Loucy (cell line): ENCODE results near the gene EN2.

ENCODE experiments used
- CTCF ChIP-seq: fragments of 200-600 bp; sonication (generic); conservative IDR thresholded peaks from 2 replicates; pipeline ENCODE4 v1.5.1; 2014; ENCODE audit warnings: mild to moderate bottlenecking, antibody characterized with exemption, low read length
- EZH2phosphoT487 ChIP-seq: fragments of 200-600 bp; IDR thresholded peaks from 2 replicates; pipeline ENCODE4 v1.6.1; 2018; ENCODE audit warnings: antibody characterized with exemption, mild to moderate bottlenecking, moderate library complexity, borderline replicate concordance

DNA sequence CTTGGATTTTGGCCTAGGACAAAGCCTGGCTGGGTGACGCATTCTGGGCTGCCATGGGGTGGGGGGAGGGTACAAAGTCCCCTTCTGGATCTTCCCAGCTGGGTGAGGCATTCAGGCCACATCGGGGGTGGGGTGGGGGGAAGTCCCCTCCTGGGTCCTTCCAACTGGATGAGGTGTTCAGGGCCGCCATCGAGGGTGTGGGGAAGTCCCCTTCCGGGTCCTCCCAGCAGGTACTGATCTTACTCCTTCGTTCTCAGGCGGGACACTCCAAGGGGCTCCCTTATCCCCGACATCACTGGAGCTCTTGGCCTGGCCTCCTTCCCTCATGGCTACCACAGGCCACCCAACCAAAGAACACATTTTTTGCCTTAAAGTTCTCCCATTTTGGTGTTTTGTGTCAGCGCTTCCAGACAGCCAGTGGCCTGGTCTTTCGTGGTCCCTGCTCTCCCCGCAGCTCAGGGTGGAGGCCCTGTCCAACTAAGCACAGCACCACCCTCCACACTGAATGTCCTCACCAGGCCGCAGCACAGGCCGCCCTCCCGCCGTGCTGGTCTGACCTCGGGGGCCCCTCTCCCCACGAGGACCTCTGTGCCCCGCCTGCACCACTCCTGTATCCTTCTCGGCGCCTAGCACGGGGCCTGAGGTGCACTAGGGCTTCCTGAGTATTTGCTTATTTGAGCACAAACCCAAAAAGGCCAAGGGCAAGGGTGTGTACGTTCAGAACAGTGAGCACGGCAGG, 38.5 kb downstream of the EN2 start:
- TF ChIP-seq CTCF (no peak), EZH2phosphoT487 (no peak)
